ENCODE results near the gene CST7. TPM values are rescaled to one million over a fixed set of nuclear protein-coding genes. Genes with fewer than 3 reads are reported as not detected.

CST7 gene
- total and polyA plus RNA-seq, 10 of the 15 experiments (the other 5 are each of a cell fraction or from before 2014, with no cell fraction given), result 0.69 TPM; not detected in 9

GRCh38 chr20:24969186-24970029 is 20.3 kb downstream of the CST7 start:
- no peak overlapping the region for H3K4me2 ChIP-seq (ENCODE audit: control insufficient read depth, insufficient read depth)
- no peaks in the 10 kb centered on the region for H3K4me1 ChIP-seq (ENCODE audit: control insufficient read depth, insufficient read depth, low read length)
- ATAC-seq (no peak), FAIRE-seq (no peak), DNase-seq (ENCODE audit: low read depth, low spot score) (no peak)
- ChIA-PET CTCF (no interaction called here), SMC1A (ENCODE audit: uncharacterized antibody, unreplicated experiment) (no interaction called here), RAD21 (ENCODE audit: unreplicated experiment) (no interaction called here), POLR2A (no interaction called here)
- H3K27me3 ChIP-seq (replicated peaks in 1 of 2; ENCODE audit: control insufficient read depth in 2 of 2, insufficient read depth in 2 of 2, low read length in 1 of 2), result no peaks in the 10 kb centered on the region
- BruUV-seq (replicated peaks), result no TSS peak
- no peak overlapping the region for H3K4me3 ChIP-seq
- H3K36me3 ChIP-seq (ENCODE audit: control insufficient read depth in 2 of 2, insufficient read depth in 2 of 2, low read length in 1 of 2), result peaks cover 28 to 30% of the 10 kb centered on the region in 2 experiments
- in situ Hi-C loops (cut with MboI) (loop anchor here (5.0 kb wide), 1 partner anchor 53 kb away; no protein-coding TSS in a partner anchor), intact Hi-C loops (cut with micrococcal nuclease; ENCODE audit: unreplicated experiment) (no loop called here)
- no peak overlapping the region for H3K27ac ChIP-seq (ENCODE audit: control insufficient read depth, insufficient read depth)
- H2AFZ ChIP-seq (ENCODE audit: control insufficient read depth, low read depth, low read length), result no peak overlapping the region
- WGBS (ENCODE audit: insufficient coverage, insufficient replicate concordance, low lambda C conversion rate, missing lambda C conversion rate), result 91% methylated on average over 19 of the region's 19 CpGs
- H3K9ac ChIP-seq (ENCODE audit: control insufficient read depth, insufficient read depth, low read length), result no peak overlapping the region
- H3K79me2 ChIP-seq (ENCODE audit: control insufficient read depth, insufficient read depth, low read length), result no peaks in the 10 kb centered on the region
- H4K20me1 ChIP-seq (ENCODE audit: control insufficient read depth, insufficient read depth), result no peaks in the 10 kb centered on the region
- no peaks in the 10 kb centered on the region for H3K9me3 ChIP-seq (replicated peaks; ENCODE audit: control insufficient read depth, insufficient read depth, low read length)
- TF ChIP-seq WRNIP1 (IDR thresholded peaks at IDR 0.05; ENCODE audit: borderline replicate concordance, low read depth, low read length) (no peak), TCF7 (IDR thresholded peaks at IDR 0.05; ENCODE audit: borderline replicate concordance) (no peak), ZSCAN29 (IDR thresholded peaks at IDR 0.05) (no peak), BCL11A (IDR thresholded peaks at IDR 0.05; ENCODE audit: low read depth, low read length) (no peak), RFX5 (IDR thresholded peaks at IDR 0.05; ENCODE audit: low read depth, low read length) (no peak), EGR1 (IDR thresholded peaks at IDR 0.05; ENCODE audit: borderline replicate concordance in 1 of 2, low read depth in 2 of 2, low read length in 2 of 2) (no peak), IRF3 (IDR thresholded peaks at IDR 0.05) (no peak), HSF1 (IDR thresholded peaks at IDR 0.05; ENCODE audit: low read depth, low read length) (no peak), ATF7 (IDR thresholded peaks at IDR 0.05; ENCODE audit: low read depth) (no peak), ASH2L (IDR thresholded peaks at IDR 0.05; ENCODE audit: borderline replicate concordance, low read depth) (no peak), NBN (IDR thresholded peaks at IDR 0.05) (no peak), KAT2A (conservative IDR thresholded peaks at IDR 0.05; ENCODE audit: control insufficient read depth, low read depth, low read length) (no peak), CUX1 (IDR thresholded peaks at IDR 0.05; ENCODE audit: insufficient replicate concordance, low read depth, low read length) (no peak)
- TF ChIP-seq, protein P1, sequence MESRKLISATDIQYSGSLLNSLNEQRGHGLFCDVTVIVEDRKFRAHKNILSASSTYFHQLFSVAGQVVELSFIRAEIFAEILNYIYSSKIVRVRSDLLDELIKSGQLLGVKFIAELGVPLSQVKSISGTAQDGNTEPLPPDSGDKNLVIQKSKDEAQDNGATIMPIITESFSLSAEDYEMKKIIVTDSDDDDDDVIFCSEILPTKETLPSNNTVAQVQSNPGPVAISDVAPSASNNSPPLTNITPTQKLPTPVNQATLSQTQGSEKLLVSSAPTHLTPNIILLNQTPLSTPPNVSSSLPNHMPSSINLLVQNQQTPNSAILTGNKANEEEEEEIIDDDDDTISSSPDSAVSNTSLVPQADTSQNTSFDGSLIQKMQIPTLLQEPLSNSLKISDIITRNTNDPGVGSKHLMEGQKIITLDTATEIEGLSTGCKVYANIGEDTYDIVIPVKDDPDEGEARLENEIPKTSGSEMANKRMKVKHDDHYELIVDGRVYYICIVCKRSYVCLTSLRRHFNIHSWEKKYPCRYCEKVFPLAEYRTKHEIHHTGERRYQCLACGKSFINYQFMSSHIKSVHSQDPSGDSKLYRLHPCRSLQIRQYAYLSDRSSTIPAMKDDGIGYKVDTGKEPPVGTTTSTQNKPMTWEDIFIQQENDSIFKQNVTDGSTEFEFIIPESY (IDR thresholded peaks at IDR 0.05), result no peak
